HCT116 (cell line): ENCODE data around the gene HABP2. TPM values are rescaled to one million over a fixed set of nuclear protein-coding genes. Genes with fewer than 3 reads are reported as not detected.

Experiments
- ATAC-seq: fragments of 200-7000 bp; cut with Tn5 transposase; 2 replicates; pipeline ENCODE4 v1.9.1; 2020; ENCODE audit warnings: mild to moderate bottlenecking, moderate library complexity
- BruUV-seq: library from RNA; stranded (reverse); fragments of 400-500 nt; replicated peaks from 2 replicates; lab custom pipeline; 2021; lab: Mats Ljungman, UMichigan
- CTCF ChIA-PET: fragments of 300-600 bp; sonication (Branson Sonifier 250); formaldehyde crosslinking; loops from one replicate; lab custom pipeline; 2021; ENCODE audit warnings: antibody characterized with exemption; lab: Charles Lee
- POLR2A ChIA-PET: fragments of 300-600, 350-600 bp; sonication (Branson Sonifier 250); formaldehyde crosslinking; loops from one replicate; lab custom pipeline; 2021; ENCODE audit warnings: antibody characterized with exemption; lab: Charles Lee
- RAD21 ChIA-PET, 2 experiments: fragments of 300-600 bp; sonication (Branson Sonifier 250); formaldehyde crosslinking; loops; one replicate each; lab custom pipeline; 2023; ENCODE audit warnings: low total read pairs in 2 of 2; ENCODE audit not compliant: uncharacterized antibody in 2 of 2, unreplicated experiment in 2 of 2, low non-redundant PET in 1 of 2; lab: Charles Lee
- DNase-seq: peaks from one replicate; pipeline ENCODE4 v3.0.0-alpha.2; 2010; ENCODE audit warnings: low read depth, low spot score
- H2AFZ ChIP-seq: fragments of 200-600 bp; shearing (Covaris generic), sonication (generic); 2 replicates; pipeline ENCODE4 v1.6.1; 2017; ENCODE audit warnings: low read depth, mixed run types, mixed read lengths, antibody characterized with exemption, low read length; ENCODE audit not compliant: poor library complexity, severe bottlenecking
- H3K27ac ChIP-seq: 2 replicates; pipeline ENCODE4 v1.5.1; 2012; ENCODE audit warnings: low read depth, low read length
- H3K27me3 ChIP-seq: fragments of 200-600 bp; sonication (generic); 2 replicates; pipeline ENCODE4 v1.6.1; 2016; ENCODE audit warnings: mixed run types, low read length, mixed read lengths; ENCODE audit not compliant: insufficient read depth
- H3K36me3 ChIP-seq, 2 experiments: fragments of 200-500 bp in 1 of 2; fragments of 200-600 bp in 1 of 2; sonication (Bioruptor generic) in 1 of 2; sonication (generic) in 1 of 2; 2 replicates each; pipeline versions ENCODE4 v1.5.1 to v1.6.1; 2014 to 2016; ENCODE audit warnings: low read length in 2 of 2, inconsistent platforms in 1 of 2, mixed read lengths in 1 of 2, mixed run types in 1 of 2; ENCODE audit not compliant: insufficient read depth in 2 of 2, control insufficient read depth in 1 of 2
- H3K4me1 ChIP-seq, 2 experiments: fragments of 200-600 bp in 1 of 2; sonication (generic) in 1 of 2; 2 replicates each; pipeline versions ENCODE4 v1.5.1 to v1.6.1; 2012 to 2017; ENCODE audit warnings: low read length in 2 of 2, inconsistent platforms in 1 of 2, mild to moderate bottlenecking in 1 of 2, mixed read lengths in 1 of 2, mixed run types in 1 of 2, moderate library complexity in 1 of 2; ENCODE audit not compliant: insufficient read depth in 2 of 2, control insufficient read depth in 1 of 2
- H3K4me2 ChIP-seq: fragments of 200-600 bp; sonication (generic); 2 replicates; pipeline ENCODE4 v1.6.1; 2017; ENCODE audit warnings: mixed run types, low read length, mixed read lengths
- H3K4me3 ChIP-seq, 2 experiments: fragments of 200-600 bp in 1 of 2; sonication (generic) in 1 of 2; replicated peaks in 1 of 2; 2 replicates each; pipeline ENCODE4 v1.5.1; 2011 to 2016; ENCODE audit warnings: low read length in 2 of 2, control low read depth in 1 of 2, low read depth in 1 of 2, mild to moderate bottlenecking in 1 of 2, mixed read lengths in 1 of 2, mixed run types in 1 of 2
- H3K79me2 ChIP-seq: fragments of 200-600 bp; sonication (generic); 2 replicates; pipeline ENCODE4 v1.6.1; 2017; ENCODE audit warnings: mild to moderate bottlenecking, mixed run types, low read length, moderate library complexity, mixed read lengths; ENCODE audit not compliant: insufficient read depth
- H3K9ac ChIP-seq: fragments of 200-600 bp; sonication (generic); 2 replicates; pipeline ENCODE4 v1.6.1; 2016; ENCODE audit warnings: low read length, mixed read lengths
- H3K9me2 ChIP-seq: fragments of 200-600 bp; sonication (generic), shearing (Covaris generic); 2 replicates; pipeline ENCODE4 v1.6.1; 2017; ENCODE audit warnings: mixed run types, mild to moderate bottlenecking, moderate library complexity; ENCODE audit not compliant: insufficient read depth
- H3K9me3 ChIP-seq, 2 experiments: fragments of 200-500 bp in 1 of 2; fragments of 200-600 bp in 1 of 2; sonication (Bioruptor generic) in 1 of 2; sonication (generic) in 1 of 2; 2 replicates each; pipeline ENCODE4 v1.6.1; 2014 to 2017; ENCODE audit warnings: low read length in 2 of 2, mixed read lengths in 2 of 2, inconsistent platforms in 1 of 2, low read depth in 1 of 2, mild to moderate bottlenecking in 1 of 2, mixed run types in 1 of 2, moderate library complexity in 1 of 2; ENCODE audit not compliant: control insufficient read depth in 1 of 2, insufficient read depth in 1 of 2
- H4K20me1 ChIP-seq: fragments of 200-600 bp; sonication (generic), shearing (Covaris generic); 2 replicates; pipeline ENCODE4 v1.6.1; 2017; ENCODE audit warnings: mixed run types, mild to moderate bottlenecking, moderate library complexity; ENCODE audit not compliant: insufficient read depth
- CEBPB ChIP-seq: IDR thresholded peaks from 2 replicates; pipeline ENCODE4 v1.6.1; 2012; ENCODE audit warnings: low read depth
- CTCF ChIP-seq, 3 experiments: fragments of 200-600 bp in 1 of 3; sonication (generic) in 1 of 3; IDR thresholded peaks in 2 of 3; conservative IDR thresholded peaks in 1 of 3; 2 replicates each; pipeline ENCODE4 v1.5.1; 2012 to 2017; ENCODE audit warnings: low read depth in 2 of 3, low read length in 2 of 3, antibody characterized with exemption in 1 of 3, borderline replicate concordance in 1 of 3, control low read depth in 1 of 3, mild to moderate bottlenecking in 1 of 3, mixed read lengths in 1 of 3, mixed run types in 1 of 3, moderate library complexity in 1 of 3; ENCODE audit not compliant: insufficient read depth in 1 of 3
- EGR1 ChIP-seq: IDR thresholded peaks from 2 replicates; pipeline ENCODE4 v1.6.1; 2012; ENCODE audit warnings: low read depth
- ELF1 ChIP-seq: IDR thresholded peaks from 2 replicates; pipeline ENCODE4 v1.6.1; 2012; ENCODE audit warnings: low read depth, borderline replicate concordance
- EZH2phosphoT487 ChIP-seq: fragments of 200-600 bp; IDR thresholded peaks from 2 replicates; pipeline ENCODE4 v1.6.1; 2018; ENCODE audit warnings: antibody characterized with exemption, borderline replicate concordance
- FOSL1 ChIP-seq: IDR thresholded peaks from 2 replicates; pipeline ENCODE4 v1.6.1; 2012; ENCODE audit warnings: low read depth
- MAX ChIP-seq: IDR thresholded peaks from 2 replicates; pipeline ENCODE4 v1.6.1; 2012
- POLR2A ChIP-seq: IDR thresholded peaks from 2 replicates; pipeline ENCODE4 v1.7.0; 2011; ENCODE audit warnings: borderline replicate concordance; ENCODE audit not compliant: insufficient read depth, insufficient read length; ENCODE audit errors: extremely low read depth
- POLR2AphosphoS5 ChIP-seq: IDR thresholded peaks from 2 replicates; pipeline ENCODE4 v1.6.1; 2011; ENCODE audit warnings: mild to moderate bottlenecking, low read depth, low read length, moderate library complexity
- RAD21 ChIP-seq: IDR thresholded peaks from 2 replicates; pipeline ENCODE4 v1.6.1; 2012; ENCODE audit warnings: low read depth, mild to moderate bottlenecking
- REST ChIP-seq: IDR thresholded peaks from 2 replicates; pipeline ENCODE4 v1.6.1; 2012; ENCODE audit warnings: low read depth
- SIN3A ChIP-seq: IDR thresholded peaks from 2 replicates; pipeline ENCODE4 v1.6.1; 2012; ENCODE audit warnings: low read depth
- SP1 ChIP-seq: IDR thresholded peaks from 2 replicates; pipeline ENCODE4 v1.6.1; 2012; ENCODE audit warnings: low read depth
- SRF ChIP-seq: IDR thresholded peaks from 2 replicates; pipeline ENCODE4 v1.6.1; 2012; ENCODE audit warnings: low read depth
- TCF7L2 ChIP-seq: IDR thresholded peaks from 2 replicates; pipeline ENCODE4 v1.7.0; 2011; ENCODE audit warnings: borderline replicate concordance, inconsistent platforms; ENCODE audit not compliant: insufficient read depth, insufficient read length; ENCODE audit errors: extremely low read depth
- YY1 ChIP-seq: IDR thresholded peaks from 2 replicates; pipeline ENCODE4 v1.6.1; 2011; ENCODE audit warnings: low read length, low read depth, moderate library complexity, mild to moderate bottlenecking; ENCODE audit not compliant: insufficient replicate concordance; ENCODE audit errors: extremely low read depth
- ZFX ChIP-seq: fragments of 450-650 bp; IDR thresholded peaks from 2 replicates; pipeline ENCODE4 v1.6.1; 2017
- ZNF274 ChIP-seq: fragments of 200-500 bp; sonication (Bioruptor generic); IDR thresholded peaks from 2 replicates; pipeline ENCODE4 v1.6.1; 2014; ENCODE audit warnings: mild to moderate bottlenecking, low read depth, low read length, inconsistent platforms
- intact Hi-C: fragments of 100-400 bp; cut with micrococcal nuclease; formaldehyde crosslinking; loops from 2 replicates; pipeline ENCODE4 v1.10.0; 2022
- total RNA-seq: library from RNA; stranded (reverse); gene quantifications from one replicate; pipeline ENCODE4 v1.2.1, GENCODE V29; 2021; ENCODE audit not compliant: unreplicated experiment

HABP2 gene
- total RNA-seq, 1 experiment from 2014 or later = 0.20 TPM

DNA sequence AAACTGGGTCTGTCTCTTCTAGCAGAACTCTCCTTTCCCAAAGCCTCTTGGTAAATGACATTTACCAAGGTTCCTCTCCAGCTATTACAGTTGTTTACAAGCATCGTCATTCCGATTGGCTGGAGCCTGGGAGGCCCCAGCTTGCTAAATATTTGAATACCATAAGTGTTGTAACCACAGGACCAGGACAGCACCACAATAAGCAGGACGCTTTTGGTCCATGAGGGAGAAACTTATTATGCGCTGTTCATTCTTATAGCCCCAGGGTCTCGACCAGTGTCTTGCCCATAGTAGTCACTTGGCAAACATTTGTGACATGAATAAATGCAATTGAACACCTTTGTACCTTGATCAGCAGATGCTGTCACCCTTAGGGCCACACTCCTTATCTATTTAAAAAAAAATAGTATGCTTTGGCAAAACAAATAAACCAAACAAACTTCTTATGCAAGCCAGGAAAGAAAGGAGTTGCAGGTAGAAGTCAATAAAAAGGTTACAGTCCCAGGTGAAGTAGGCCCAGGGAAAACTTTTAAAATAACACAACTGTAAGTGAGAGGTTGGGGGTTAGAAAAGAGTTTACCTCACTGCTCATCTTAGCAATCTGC, 78.2 kb downstream of the HABP2 start:
- H3K27me3 ChIP-seq = peaks cover 18% of the 10 kb centered on the region; the same call in 1 of the 2 replicates
- ChIA-PET RAD21 (no interaction called here), POLR2A (no interaction called here), CTCF (no interaction called here)
- DNase-seq (no peak), ATAC-seq (no peak)
- no TSS peak for BruUV-seq
- H3K4me2 ChIP-seq = no peak overlapping the region
- H3K9me2 ChIP-seq = no peaks in the 10 kb centered on the region
- no peaks in the 10 kb centered on the region for H3K4me1 ChIP-seq
- H3K27ac ChIP-seq = no peak overlapping the region
- no peaks in the 10 kb centered on the region for H4K20me1 ChIP-seq
- H3K79me2 ChIP-seq = no peaks in the 10 kb centered on the region
- no peak overlapping the region for H3K4me3 ChIP-seq
- H3K9ac ChIP-seq = no peak overlapping the region
- H3K36me3 ChIP-seq = no peaks in the 10 kb centered on the region
- TF ChIP-seq ZNF274 (no peak), CTCF (IDR thresholded peaks at IDR 0.05 in 2 of 3, conservative IDR thresholded peaks at IDR 0.05 in 1 of 3; ENCODE audit: borderline replicate concordance in 1 of 3, insufficient read depth in 1 of 3, low read depth in 2 of 3, low read length in 2 of 3) (no peak), FOSL1 (no peak), RAD21 (no peak), POLR2AphosphoS5 (no peak), ELF1 (no peak), EZH2phosphoT487 (no peak), REST (no peak), TCF7L2 (no peak), YY1 (no peak), SIN3A (no peak), CEBPB (no peak), MAX (no peak), POLR2A (no peak), SRF (no peak), EGR1 (no peak), ZFX (no peak), SP1 (no peak)
- no peaks in the 10 kb centered on the region for H3K9me3 ChIP-seq
- intact Hi-C loops = no loop called here
- no peak overlapping the region for H2AFZ ChIP-seq
